Testis (tissue), 2 donors: Measurements from ENCODE around the gene CFAP221.

Source experiments
- POLR2A ChIP-seq: fragments of 450-650 bp; IDR thresholded peaks from one replicate; pipeline ENCODE4 v1.6.1; 2017; ENCODE audit warnings: antibody characterized with exemption, mild to moderate bottlenecking, moderate library complexity
- TF ChIP-seq, protein P1 (sequence below), 3 experiments: fragments of 450-650 bp in 2 of 3; fragments of 200-600 bp in 1 of 3; sonication (generic) in 1 of 3; IDR thresholded peaks; one replicate each; pipeline ENCODE4 v1.5.1; 2016 to 2019; ENCODE audit warnings: antibody characterized with exemption in 3 of 3, mild to moderate bottlenecking in 2 of 3, moderate library complexity in 1 of 3

DNA sequence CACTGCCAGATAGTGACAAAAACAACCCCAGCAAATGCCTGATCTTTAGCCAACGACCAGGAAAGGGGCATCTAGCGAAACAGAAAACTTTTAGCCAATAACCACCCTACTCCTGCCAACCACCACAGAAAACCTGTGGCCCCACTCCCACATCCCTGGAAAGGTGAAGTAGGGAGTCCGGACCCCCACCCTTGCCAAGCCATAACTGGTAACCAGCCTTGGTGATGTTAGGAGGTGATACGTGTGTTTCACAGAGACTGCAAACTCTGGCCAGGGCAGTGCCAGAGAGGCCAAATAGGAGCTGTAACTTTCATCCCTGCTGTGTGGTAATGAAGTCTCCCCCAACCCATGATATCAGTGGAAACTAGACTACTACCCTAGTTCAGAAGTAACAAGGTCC is 47.6 kb upstream of the CFAP221 start:
- no peak for TF ChIP-seq POLR2A
- TF ChIP-seq, protein P1, sequence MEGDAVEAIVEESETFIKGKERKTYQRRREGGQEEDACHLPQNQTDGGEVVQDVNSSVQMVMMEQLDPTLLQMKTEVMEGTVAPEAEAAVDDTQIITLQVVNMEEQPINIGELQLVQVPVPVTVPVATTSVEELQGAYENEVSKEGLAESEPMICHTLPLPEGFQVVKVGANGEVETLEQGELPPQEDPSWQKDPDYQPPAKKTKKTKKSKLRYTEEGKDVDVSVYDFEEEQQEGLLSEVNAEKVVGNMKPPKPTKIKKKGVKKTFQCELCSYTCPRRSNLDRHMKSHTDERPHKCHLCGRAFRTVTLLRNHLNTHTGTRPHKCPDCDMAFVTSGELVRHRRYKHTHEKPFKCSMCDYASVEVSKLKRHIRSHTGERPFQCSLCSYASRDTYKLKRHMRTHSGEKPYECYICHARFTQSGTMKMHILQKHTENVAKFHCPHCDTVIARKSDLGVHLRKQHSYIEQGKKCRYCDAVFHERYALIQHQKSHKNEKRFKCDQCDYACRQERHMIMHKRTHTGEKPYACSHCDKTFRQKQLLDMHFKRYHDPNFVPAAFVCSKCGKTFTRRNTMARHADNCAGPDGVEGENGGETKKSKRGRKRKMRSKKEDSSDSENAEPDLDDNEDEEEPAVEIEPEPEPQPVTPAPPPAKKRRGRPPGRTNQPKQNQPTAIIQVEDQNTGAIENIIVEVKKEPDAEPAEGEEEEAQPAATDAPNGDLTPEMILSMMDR (IDR thresholded peaks at IDR 0.05), result no peak
